Measurements from ENCODE around the gene ITPRIP.

GRCh38 chr10:104321226-104321625 is 17.0 kb downstream of the ITPRIP start:
- TF ChIP-seq CTCF (IDR thresholded peaks at IDR 0.05) (no peak), EZH2 (IDR thresholded peaks at IDR 0.05) (no peak), EZH2phosphoT487 (IDR thresholded peaks at IDR 0.05) (no peak)

Measured in neural progenitor cell (in vitro differentiated cells).